CD4-positive, alpha-beta T cell treated with Interleukin-4 for 1 hour (primary cell): ENCODE measurements around the gene ZCCHC14.

Experiments used
- DNase-seq, 2 donors: peaks; one replicate each; pipeline ENCODE4 v3.0.0-alpha.2; 2020 to 2022

The ZCCHC14 gene

DNA sequence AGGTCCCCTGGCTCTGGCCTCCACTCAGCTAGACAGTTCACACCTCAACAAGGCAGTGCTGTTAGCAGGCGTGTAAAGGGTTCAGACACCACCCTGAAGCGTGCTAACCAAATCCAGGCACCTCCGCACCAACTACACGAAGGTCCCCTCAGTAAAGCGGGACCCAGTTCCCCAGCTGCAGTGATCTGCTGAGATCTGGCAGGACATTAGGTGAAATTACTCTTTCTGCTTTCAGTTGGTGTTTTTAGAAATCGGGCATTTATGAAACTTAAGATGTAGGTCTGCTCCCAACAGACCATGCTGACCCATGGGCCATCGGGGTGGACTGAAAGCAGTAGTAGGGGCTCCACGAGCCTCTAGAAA is 136.4 kb downstream of the ZCCHC14 start:
- no peak for DNase-seq
